Mucosa of descending colon (tissue), 3 donors: ENCODE measurements around the gene LMNTD1. TPM values are rescaled to one million over a fixed set of nuclear protein-coding genes. Genes with fewer than 3 reads are reported as not detected.
"Not testable (repeated sequence)": the region's sequence is repeated elsewhere in the genome, so short reads cannot be mapped to it uniquely, and the experiment has no call there.

Source experiments
- ATAC-seq: fragments of 200-7000 bp; cut with Tn5 transposase; one replicate; pipeline ENCODE4 v1.9.1; 2020; ENCODE audit warnings: mild to moderate bottlenecking, moderate library complexity
- DNase-seq, 3 donors: peaks; one replicate each; pipeline ENCODE4 v3.0.0-alpha.2; 2020
- H3K36me3 ChIP-seq: fragments of 200-600 bp; one replicate; pipeline ENCODE4 v1.8.0; 2021; ENCODE audit warnings: low read depth, mild to moderate bottlenecking
- H3K4me1 ChIP-seq: fragments of 200-600 bp; one replicate; pipeline ENCODE4 v1.8.0; 2021; ENCODE audit warnings: low read depth, mild to moderate bottlenecking
- H3K4me3 ChIP-seq: fragments of 200-600 bp; one replicate; pipeline ENCODE4 v1.8.0; 2021; ENCODE audit warnings: mild to moderate bottlenecking
- H3K9me3 ChIP-seq: fragments of 200-600 bp; one replicate; pipeline ENCODE4 v1.8.0; 2021; ENCODE audit warnings: mild to moderate bottlenecking
- CTCF ChIP-seq: fragments of 200-600 bp; IDR thresholded peaks from one replicate; pipeline ENCODE4 v1.8.0; 2022; ENCODE audit warnings: antibody characterized with exemption, mild to moderate bottlenecking
- intact Hi-C, 2 donors: fragments of 100-400 bp; cut with DNase I in 1 of 2; cut with micrococcal nuclease in 1 of 2; formaldehyde crosslinking; loops; one replicate each; pipeline versions ENCODE4 v1.11.0 to v1.11.1; 2022; cut with DNase I, micrococcal nuclease
- total RNA-seq, 3 donors: library from RNA; stranded (reverse); fragmentation: NEBNext Ultra II Directional in 2 of 3; extraction: Animal tissue kit (Norgen Biotek cat#: 25700) in 2 of 3; gene quantifications; one replicate each; pipeline versions ENCODE4 v1.2.1 to v1.2.4, GENCODE V29; 2021 to 2023
- donor health status: DM: no; HTN: no; CAD: no; lungs with moderate emphysema.
- donor health status: DM: no; HTN: no; CAD: no.
- donor health status: DM: no; HTN: yes; CAD: no.

The LMNTD1 gene
- total RNA-seq, 3 donors from 2014 or later: 0.76 TPM; not detected in 2

- no peak overlapping the region for H3K4me3 ChIP-seq
- intact Hi-C loops: loop anchor here (5.0 to 10.0 kb wide), 2 partner anchors 590 to 593 kb away; no protein-coding TSS in a partner anchor
- peak in 1 of 3 donors; percentile 43 for DNase-seq
- H3K36me3 ChIP-seq: no peaks in the 10 kb centered on the region
- no peaks in the 10 kb centered on the region for H3K9me3 ChIP-seq
- no peak for TF ChIP-seq CTCF
- peak; percentile 79 for ATAC-seq
- peaks cover 16% of the 10 kb centered on the region for H3K4me1 ChIP-seq
These were observed 118.6 kb downstream of the LMNTD1 start for GRCh38 chr12:25434515-25434914.

GRCh38 chr12:25433581-25434325 is 119.3 kb downstream of the LMNTD1 start:
- no peak for TF ChIP-seq CTCF
- DNase-seq: no peak
- Histone ChIP-seq H3K4me3 (no peak overlapping the region), H3K9me3 (no peaks in the 10 kb centered on the region), H3K4me1 (peaks cover 16% of the 10 kb centered on the region), H3K36me3 (no peaks in the 10 kb centered on the region)
- peak; percentile 51 for ATAC-seq
- intact Hi-C loops: loop anchor here (5.0 to 10.0 kb wide), 2 partner anchors 591 to 594 kb away; no protein-coding TSS in a partner anchor

GRCh38 chr12:25433024-25433423 is 120.1 kb downstream of the LMNTD1 start:
- Histone ChIP-seq H3K36me3 (no peaks in the 10 kb centered on the region), H3K9me3 (no peaks in the 10 kb centered on the region), H3K4me1 (peaks cover 16% of the 10 kb centered on the region), H3K4me3 (no peak overlapping the region)
- no peak for DNase-seq
- TF ChIP-seq CTCF: no peak
- no peak for ATAC-seq
- intact Hi-C loops: loop anchor here (5.0 to 10.0 kb wide), 2 partner anchors 592 to 594 kb away; no protein-coding TSS in a partner anchor

GRCh38 chr12:25427337-25428249 is 125.5 kb downstream of the LMNTD1 start:
- Histone ChIP-seq H3K4me3 (no peak overlapping the region), H3K36me3 (no peaks in the 10 kb centered on the region), H3K9me3 (no peaks in the 10 kb centered on the region), H3K4me1 (no peaks in the 10 kb centered on the region)
- ATAC-seq (peak; percentile 64), DNase-seq (no peak)
- intact Hi-C loops: no loop called here
- no peak for TF ChIP-seq CTCF

- H3K4me1 ChIP-seq, ATAC-seq, H3K4me3 ChIP-seq, H3K36me3 ChIP-seq, DNase-seq, H3K9me3 ChIP-seq, intact Hi-C loops: not testable (repeated sequence)
These were observed 126.3 kb downstream of the LMNTD1 start for GRCh38 chr12:25426821-25427220.
